HG03045 (cell line): Measurements from ENCODE around the gene ITGB2.

Source experiments
- ATAC-seq: cut with Tn5 transposase; IDR thresholded peaks from one replicate; pipeline ENCODE4 v1.9.1; 2021; ENCODE audit warnings: mild to moderate bottlenecking, moderate library complexity; ENCODE audit not compliant: unreplicated experiment

The ITGB2 gene

DNA sequence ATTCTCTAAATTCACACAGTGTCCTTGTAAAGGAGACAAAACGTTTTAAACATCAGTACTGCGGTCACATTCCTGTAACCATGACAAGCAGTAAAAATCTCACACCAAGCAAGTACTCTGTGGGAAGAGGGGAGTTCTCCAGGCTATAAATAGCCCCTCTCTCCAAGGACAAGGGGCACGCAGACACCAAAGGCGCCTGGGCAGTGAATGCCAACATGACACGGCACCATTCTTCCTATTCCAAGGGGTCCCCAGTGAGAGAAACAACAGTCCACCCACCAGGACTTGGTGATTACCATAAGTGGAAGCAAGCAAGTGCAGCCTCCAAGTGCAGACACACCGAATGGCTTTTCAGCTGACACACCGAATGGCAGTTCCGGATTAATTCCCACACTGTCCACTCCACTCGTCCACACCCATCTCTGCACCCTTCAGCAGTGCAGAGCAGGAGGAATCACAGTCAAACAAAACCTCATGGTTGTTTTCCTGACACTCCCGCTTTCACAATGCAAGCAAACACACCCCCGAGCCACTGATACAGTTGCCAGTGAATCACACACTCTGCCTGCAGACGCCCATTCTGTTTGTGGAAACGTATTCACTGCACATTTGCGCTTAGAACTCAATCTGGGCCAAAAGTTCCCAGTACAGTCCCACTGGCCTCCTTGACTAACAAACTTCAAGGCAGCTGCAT, 49.0 kb downstream of the ITGB2 start:
- no peak for ATAC-seq

DNA sequence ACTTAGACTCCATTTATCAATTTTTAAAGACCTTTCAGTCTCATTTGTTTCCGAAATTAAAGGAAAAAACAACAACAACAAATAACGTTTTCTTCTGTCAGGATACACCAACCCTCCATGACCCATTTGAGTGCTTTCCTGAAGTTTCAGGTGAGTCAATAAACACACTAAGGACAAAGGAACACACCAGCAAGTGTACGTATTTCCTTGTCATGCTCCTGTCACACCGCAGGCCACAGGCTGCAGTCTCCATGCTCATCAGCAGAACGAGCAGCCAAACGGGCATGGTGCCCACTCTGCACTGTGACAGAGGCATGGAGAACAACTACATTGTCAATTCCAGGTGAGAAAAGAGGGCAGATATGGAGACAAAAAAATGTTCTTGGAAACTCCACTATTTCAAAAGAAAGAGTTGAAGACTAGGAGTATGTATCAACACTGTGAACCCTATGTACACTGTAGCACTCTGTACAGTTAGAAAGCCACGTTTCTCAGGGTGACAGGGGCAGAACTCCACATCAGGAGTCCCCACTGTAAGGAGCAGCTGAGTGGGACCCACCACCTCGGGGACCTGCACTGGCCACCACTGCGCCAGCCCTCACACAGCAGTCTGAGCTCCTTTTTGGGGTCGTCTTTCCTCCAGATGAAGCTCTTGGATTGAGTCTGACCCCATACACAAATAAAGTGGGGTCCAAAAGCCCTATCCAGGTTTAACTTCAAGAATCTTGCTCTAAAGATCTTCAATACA, 49.8 kb downstream of the ITGB2 start:
- no peak for ATAC-seq

DNA sequence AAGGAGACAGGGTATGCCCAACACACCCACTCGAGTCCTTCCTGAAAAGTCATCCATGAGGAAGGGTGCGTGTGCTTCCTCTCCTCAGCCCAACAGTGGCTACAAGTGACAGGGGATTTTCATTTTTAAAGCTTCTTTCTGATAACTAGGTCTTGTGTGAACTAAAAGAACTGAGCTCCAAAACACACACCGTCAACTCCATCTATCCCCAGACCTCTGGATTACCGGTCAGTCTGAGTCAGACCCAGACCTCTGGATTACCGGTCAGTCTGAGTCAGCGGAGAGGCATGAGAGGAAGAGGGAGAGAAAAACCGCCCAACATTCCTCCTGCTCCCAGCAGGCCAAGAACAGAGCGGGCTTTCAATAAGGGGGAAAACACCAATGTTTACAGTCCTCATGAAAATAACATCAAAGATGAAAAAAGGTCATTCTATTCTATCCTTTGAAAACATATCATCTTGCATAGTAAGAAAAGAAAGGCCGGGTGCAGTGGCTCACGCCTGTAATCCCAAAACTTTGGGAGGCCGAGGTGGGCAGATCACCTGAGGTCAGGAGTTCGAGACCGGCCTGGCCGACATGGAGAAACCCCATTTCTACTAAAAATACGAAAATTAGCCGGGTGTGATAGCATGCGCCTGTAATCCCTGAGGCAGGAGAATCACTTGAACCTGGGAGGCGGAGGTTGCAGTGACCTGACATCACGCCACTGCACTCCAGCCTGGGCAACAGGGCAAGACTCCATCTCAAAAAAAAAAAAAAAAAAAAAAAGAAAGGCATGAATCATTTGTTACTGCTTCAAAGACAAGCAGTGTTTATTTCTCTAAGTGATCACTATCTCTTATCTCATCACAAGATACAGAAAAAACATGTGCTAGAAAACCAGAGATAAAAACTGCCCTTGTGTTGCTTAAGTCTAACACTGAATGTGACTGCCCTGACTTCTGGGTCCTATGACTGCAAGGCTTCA, 50.6 kb downstream of the ITGB2 start:
- ATAC-seq = no peak

DNA sequence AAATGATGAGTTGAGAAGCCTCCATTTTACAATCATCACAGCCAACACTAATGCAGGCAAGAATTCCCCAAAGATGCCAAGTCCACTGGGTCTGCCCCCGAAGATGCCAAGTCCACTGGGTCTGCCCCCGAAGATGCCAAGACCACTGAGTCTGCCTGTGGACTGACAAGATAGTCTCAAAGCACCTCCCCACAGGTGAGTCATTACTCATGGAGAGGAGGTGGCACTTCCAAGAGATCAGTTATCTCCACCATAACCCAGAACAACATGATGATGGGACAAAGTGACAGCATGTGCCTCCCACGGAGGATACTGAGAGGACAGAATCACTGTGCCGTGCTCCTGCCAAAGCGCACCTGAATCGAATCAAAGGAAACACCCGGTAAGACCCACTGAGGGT, 52.0 kb downstream of the ITGB2 start:
- no peak for ATAC-seq

DNA sequence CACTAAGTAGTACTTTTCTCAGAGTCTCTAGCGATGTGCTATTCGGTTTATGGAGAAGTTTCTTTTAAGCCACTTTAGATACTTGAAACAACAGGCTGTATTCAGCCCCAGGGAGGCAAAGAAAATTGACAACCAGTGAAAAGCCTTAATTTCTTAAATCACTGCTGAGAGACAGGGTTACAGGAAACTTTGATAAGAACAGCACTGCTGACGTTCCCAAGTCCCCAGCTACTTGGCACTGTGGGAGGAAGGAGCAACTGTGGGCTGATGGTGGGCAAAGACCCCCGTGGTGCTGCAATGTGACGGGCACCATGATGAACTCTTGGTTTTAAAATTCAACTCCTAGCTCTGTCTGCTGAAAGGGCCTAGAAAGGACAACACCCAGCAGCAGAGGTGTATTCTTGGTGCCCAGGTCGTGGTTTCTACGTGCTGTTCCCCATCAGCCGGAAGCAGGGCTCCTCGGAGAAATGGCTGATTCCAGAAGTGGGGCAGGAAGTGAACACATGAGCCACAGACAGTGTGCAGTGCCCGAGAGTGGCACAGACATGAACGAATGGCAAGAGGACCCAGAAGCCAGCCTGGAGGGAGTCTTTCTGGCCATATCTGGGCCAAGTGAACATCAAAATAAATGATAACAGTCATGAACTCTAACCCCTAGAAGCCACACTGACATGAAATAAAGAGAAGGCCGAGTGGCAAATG, 52.5 kb downstream of the ITGB2 start:
- ATAC-seq = no peak

DNA sequence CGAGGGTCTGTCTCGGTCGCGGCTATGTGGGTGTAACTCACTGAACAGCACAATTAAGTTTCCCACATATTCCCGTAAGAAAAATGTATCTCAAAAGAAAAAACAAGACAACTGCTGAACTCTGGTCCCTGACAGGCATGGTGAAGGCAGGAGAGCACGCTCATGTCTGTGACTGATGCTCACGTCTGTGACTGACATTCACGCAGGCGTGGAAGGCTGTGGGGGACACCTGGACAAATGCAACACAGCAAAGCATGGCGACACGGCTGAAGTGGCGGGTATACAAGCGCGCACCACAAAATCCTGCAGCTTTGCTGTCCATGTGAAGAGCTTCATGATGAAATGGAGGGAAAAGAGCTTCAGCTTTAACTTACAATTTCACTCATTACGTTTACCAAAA, 53.2 kb downstream of the ITGB2 start:
- no peak for ATAC-seq

DNA sequence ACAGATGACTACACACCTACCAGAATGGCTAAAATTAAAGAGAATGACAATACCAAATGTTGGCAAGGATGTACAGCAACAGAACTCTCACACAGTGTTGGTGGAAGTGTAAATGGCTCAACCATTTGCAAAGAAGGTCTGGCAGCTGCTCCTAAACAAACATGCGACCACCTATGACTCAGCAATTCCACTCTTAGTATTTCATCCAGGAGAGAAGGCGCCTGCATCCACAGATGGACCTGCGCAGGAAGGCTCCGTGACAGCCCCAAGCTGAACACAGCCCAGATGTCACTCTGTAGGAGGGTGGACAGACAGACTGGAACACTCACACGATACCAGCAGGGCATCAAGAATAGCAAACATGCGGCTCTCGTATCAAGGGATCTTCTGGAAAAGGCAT, 53.9 kb downstream of the ITGB2 start:
- ATAC-seq = no peak

DNA sequence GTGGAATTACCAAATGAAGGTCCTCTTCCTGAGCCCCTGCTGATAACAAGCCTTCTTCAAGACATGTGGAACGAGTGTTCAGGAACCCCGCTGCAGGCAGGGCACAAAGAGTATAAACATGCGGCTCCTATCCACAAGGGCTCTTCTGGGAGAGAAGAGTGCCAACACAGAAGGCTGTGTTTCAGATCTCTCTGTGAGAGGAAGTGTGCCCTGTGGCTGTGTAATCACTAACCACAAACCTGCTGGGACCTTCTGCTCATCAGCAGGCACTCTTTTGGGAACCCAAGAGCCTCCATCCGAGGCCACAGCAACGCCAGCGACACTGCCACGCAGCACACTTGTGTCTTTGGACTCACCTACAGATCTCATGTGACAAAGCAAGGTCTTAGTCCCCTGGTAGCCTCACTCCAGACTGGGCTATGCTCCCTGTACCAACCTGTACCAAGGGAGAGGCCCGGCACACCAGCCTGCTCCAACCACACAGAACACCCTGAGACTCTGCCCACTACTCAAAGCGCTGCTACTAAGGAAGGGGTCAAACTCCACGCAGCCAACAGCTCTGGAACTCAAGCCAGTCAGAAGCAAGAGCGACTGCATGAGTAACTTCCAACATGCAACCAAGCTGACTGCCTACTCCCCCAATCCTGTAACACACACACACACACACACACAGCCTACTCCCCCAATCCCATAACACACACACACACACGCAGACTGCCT, 55.0 kb downstream of the ITGB2 start:
- ATAC-seq = no peak

DNA sequence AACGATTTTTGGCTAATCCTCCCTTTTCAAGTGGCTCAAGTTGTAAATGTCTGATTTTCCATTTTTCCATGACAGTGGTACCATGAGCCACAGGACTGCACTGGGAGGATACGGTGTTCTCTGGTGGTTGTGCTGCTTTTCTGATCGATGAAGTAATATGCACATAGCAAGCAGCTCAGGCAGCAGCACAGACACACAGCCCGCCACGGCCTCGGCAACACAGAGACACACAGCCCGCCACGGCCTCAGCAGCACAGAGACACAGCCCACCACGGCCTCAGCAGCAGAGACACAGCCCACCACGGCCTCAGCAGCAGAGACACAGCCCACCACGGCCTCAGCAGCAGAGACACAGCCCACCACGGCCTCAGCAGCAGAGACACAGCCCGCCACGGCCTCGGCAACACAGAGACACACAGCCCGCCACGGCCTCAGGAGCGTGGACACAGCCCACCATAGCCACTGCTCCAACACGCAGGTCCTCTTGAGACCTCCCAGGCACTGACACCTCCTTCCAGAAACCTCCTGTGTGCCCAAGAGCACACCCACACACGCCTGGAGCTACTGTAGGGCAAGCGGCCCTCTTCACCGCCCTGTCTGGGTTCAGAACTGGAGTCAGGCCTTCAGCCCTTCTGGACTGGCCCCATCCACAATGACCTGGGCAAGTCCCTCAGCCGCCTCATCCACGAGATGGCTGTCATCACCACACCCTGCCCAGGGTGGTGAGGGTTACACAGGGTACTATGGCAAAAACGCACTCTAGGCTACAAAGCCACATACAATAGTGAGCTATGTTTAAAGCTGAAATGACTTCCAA, 57.6 kb downstream of the ITGB2 start:
- ATAC-seq = no peak

DNA sequence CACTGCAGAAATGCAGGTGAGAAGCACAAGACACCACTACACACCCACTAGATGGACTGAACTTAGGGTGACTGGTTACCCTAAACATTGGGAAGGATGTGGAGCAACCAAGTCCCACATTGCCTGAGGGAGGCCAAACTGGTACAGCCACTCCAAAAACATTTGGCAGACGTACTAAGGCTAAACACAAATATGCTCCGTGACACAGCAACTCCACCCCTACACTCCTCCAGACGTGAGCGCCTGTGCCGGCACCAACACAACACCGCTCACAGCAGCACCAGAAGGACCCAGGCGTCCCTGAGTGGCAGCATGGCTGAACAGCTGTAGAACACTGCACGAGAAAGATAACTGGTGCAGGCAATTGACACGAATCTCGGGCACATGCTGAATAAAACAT, 61.9 kb downstream of the ITGB2 start:
- no peak for ATAC-seq

DNA sequence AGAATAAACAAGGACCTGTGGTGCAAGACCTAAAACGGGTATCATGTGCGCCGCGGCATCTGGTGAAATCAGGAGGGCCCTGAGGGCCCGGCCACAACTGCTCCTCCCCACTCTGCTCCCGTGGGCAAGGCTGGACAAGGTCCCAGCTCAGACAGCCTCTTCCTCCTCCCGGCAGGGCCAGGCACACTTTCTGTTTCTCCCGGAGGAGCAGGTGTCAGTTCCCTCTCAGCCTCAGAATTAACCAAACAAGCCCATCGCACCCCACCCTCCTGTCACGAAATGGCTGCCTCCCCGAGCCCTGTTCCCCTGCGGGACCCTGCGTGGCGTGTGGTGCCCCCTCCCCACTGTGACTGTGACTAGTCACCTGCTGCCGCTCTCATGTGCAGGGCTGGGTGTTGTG, 62.4 kb downstream of the ITGB2 start:
- no peak for ATAC-seq

DNA sequence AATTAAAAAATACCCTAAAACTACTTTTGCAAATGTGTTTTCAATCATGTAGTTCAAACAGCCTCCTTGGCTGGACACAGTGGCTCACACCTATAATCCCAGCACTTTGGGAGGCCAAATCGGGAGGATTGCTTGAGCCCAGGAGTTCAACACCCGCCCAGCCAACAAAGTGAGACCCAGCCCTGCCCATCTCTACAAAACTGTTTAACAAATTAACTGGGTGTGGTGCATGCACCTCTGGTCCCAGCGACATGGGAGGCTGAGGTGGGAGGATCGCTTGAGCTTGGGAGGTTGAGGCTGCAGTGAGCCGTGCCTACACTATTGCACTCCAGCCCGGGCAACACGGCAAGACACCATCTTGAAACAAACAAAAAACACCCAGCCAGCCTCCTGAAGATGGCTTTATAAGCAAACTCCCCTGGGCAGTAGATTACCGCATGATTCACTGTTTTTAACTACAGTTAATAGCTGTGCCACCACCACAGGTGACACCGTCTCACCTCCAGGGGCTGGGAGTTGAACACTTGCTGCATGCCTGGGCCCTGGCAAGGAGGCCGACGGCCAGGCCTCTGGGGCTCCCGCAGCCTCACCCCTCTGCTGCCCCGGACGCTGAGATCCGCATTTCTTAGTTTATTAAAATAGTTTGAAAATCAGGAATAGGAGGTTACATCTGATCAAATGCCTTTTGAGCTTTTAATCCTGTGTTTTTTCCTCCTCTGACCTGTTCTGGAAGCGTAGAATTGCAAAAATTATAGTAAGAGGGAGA, 63.4 kb downstream of the ITGB2 start:
- no peak for ATAC-seq

DNA sequence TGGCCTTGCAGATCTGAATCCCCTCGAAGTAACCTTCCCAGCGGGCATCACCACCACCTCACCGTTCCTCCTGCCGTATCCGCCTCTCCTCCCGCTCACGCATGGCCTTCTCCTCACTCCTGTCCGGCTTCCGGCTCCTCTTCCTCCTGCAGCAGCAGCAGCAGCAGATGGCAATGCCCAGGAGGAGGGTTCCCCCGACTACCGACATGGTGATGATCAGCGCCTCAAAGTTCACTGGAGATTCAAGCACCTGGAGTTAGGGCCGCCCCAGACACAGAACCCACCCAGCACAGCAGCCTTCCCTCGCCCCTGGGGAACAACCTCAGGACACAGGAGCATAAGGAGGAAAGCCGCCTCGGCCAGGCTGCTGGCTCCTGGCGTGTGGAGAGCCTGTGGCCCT, 64.6 kb downstream of the ITGB2 start:
- ATAC-seq = no peak

DNA sequence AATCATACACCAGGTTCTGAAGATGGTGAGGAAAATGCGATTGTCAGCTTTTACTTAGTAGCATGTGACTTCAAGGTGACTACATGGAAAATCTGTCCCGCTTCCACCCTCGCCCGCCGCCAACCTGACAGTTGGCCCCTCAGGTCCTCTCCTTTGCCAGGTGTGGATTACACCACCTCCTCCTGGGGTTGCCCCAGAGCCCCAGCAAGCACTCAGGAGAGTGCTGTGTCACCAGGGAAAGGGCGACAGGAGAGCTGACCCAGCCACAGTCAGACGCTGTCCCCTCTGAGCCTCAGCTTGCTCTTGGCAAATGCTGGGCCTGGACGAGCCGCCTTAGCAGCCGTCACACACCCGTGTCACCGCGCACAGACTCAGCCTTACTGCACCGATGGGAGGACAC, 65.1 kb downstream of the ITGB2 start:
- no peak for ATAC-seq

DNA sequence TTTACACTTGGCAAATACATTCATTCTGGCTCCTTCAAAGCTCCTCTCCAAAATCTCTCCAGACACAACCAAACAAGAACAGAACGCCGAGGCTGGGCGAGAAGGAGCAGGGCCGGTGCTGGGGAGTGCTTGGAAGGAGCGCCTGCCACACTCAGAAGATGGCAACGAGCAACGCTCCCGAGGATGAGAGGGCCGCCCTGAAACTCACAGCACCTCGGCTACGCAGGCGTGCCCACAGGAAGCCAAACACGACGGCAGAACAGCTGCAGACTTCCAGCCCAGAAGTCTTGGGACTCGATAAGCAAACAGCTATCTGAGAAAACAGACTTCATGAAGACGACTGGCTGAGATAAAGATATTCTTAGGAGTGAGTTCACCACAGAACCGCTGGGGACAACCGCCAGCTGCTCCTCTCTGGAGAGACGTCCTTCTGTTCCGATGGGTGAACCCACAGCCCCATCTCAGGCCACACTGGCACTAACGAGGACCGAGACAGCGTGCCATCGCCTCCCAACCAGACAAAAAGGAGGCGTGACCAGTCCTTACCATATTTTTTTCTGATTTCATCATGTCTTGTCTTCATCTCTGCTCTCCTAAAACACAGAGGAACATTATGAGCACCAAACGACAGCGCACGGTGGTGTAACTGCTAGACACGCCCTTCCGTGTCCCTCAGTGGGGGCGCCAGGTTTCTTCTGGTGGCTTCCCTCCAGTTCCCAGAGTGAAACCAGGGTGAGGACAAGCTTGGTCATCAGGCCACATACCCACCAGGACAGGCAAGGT, 65.8 kb downstream of the ITGB2 start:
- no peak for ATAC-seq

DNA sequence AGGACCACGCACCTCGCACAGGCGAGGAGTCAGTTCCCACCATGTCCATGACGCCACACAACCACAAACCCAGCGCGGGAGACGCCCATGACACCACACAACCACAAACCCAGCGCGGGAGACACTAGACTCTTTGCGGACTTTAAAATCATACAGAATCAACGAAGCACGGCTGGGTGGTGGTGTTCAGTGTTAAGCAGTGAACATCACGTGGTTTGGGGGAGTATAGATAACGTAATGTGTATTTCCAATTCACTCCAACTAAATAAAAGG, 66.4 kb downstream of the ITGB2 start:
- no peak for ATAC-seq

DNA sequence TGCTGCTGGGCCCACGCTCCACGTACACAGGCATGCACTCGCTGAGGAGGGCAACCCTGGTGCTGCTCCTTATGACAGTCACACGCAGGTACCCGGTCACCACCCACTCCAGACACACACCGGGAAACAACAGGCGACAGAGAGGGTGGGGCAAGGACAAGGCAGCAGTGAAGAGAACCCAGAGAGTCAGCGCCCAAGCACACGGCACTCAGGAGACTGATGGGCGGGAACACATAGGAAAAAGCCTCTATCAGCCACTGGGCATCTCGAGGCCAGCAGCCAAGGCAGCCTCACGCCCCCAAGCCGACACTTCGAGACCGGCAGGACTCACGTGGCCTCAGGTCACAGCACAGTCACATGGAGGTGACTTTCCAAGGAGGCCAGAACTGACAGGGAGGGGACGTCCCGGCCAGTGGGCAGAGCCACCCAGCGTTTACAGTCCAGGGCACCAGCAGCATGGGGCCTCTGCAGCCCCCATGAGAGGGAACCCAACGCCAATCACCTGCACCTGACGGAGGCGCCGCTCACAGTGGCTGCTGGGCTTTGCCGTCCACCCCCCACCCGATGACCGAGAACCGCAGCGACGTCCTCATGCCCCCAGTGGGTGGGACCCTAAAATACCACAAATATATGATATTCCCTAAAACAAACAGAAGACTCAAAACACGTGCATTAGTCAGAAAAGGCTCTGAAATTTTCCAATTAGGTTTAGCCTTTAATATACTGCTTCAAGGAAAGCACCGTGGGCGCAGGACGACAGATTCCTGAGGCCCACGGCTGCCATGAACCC, 66.9 kb downstream of the ITGB2 start:
- ATAC-seq = no peak
